HG02981 (cell line): ENCODE measurements around the gene ABHD4.
"Not testable (repeated sequence)": the region's sequence is repeated elsewhere in the genome, so short reads cannot be mapped to it uniquely, and the experiment has no call there.

Experiments used
- ATAC-seq: cut with Tn5 transposase; IDR thresholded peaks from one replicate; pipeline ENCODE4 v1.9.1; 2021; ENCODE audit warnings: mild to moderate bottlenecking, moderate library complexity; ENCODE audit not compliant: unreplicated experiment

ABHD4 gene

GRCh38 chr14:22622255-22622654 is 24.2 kb downstream of the ABHD4 start:
- ATAC-seq: no peak

GRCh38 chr14:22623047-22623446 is 24.9 kb downstream of the ABHD4 start:
- no peak for ATAC-seq

- ATAC-seq: no peak
These were observed 28.5 kb downstream of the ABHD4 start for GRCh38 chr14:22626590-22626989.

DNA sequence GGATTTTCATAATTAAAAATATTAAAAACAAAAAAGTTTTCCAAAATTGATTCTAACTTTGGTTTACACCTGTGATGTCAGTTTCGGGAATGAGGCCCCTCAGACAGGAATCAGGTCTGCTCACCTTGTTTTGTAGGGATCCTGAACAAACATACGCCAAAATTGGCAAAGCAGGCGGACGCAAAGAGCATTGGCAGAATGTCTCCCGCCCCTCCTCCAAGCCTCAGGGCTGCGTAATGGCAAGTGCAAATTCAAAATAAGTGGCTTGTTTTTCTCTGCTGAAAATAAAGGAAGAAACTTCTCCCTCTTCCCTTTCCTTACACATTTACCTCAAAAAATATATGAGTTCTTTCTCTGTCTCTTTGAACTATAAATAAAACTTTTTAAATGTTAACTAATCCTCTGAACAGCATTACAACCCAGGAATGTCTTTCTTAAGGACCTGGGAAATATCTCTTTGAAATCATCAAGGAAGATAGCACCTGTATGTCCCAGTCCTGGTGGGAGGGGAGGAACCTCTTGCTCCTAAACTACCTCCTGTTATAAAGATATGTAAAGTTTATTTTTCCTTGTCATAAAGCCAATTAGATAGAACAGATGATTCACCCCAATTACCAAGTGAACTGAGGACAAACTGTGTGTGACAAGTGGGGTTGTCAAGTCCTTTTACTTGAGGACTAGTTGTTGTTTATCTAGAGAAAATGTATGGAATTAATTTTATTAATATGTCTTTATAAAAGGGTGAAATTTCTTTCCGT is 29.6 kb downstream of the ABHD4 start:
- no peak for ATAC-seq

GRCh38 chr14:22629361-22629760 is 31.3 kb downstream of the ABHD4 start:
- no peak for ATAC-seq

- ATAC-seq: no peak
These were observed 32.0 kb downstream of the ABHD4 start for GRCh38 chr14:22630066-22630465.

DNA sequence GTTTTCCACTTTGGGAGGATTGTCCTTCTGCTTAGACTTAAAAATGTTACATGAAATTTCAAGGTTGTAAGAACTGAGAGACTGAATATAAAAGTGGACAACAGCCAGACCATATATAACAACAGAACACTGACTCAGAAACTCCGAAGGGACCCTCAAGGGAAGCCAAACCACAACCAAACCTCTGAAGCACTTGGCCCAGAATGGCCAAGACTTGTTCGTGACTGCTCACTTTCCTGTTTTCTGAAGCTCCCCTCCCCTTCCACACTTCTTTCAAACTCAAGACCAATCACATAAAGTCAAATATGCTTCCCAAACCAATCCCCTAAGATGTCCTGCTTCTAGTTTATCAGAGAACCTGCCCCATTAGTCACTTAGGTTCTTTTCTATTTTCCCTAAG is 32.4 kb downstream of the ABHD4 start:
- ATAC-seq: no peak

DNA sequence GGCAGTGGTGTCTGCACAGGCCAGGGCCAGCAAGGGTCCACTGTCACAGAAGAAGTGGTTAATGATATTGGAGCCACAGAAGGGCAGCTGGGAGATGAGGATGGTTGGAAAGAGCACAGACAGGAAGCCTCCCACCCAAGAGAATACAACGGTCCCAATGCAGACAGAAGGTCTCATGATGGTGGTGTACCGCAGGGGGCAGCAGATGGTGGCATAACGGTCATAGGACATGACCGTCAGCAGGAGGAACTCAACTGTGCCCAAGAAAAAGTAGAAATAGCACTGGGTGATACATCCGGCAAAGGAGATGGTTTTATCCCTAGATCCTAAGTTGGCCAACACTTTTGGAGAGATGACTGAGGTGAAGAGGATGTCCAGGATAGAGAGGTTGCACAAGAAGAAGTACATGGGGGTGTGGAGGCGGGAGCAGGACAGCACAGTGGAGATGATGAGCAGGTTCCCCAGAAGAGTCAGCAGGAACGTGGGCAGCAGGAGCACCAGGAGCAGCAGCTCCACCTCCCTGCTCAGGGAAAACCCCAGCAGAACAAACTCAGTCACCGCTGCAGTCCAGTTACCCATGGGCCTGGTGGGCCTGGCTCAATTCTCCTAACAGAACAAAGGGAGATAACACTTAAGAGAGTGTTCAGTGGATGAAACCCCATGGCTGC is 36.3 kb downstream of the ABHD4 start:
- ATAC-seq: no peak

DNA sequence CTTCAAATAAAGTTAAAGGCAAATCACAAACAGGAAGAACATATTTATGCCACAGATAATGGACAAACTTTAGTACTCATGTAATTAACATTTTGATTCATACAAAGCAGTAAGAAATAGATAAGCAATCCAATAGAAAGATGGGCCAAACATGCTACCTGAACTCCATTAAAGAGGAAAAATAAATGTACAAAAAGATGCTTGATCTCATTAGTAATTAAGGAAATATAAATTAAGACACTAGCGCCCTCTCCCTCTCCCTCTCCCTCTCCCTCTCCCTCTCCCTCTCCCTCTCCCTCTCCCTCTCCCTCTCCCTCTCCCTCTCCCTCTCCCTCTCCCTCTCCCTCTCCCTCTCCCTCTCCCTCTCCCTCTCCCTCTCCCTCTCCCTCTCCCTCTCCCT is 37.9 kb downstream of the ABHD4 start:
- ATAC-seq: not testable (repeated sequence)

- no peak for ATAC-seq
These were observed 42.1 kb downstream of the ABHD4 start for GRCh38 chr14:22640192-22640591.

DNA sequence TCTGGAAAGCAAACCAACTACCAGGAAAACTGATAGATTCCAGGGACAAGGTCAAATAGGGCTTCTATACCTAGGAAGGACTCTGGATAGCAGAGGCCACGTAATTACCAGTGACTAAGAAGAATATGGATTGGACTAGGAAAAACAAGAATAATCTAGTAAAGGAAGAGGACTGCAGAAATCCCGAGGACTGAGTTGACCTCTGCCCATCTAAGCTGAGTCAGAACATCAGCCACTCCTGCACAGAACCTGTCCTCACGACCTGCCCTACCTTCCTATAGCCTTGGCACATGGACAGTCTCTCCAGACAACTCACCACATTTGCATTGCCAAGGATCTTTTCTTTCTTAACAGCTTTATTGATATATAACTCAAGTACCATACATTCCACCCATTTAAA is 43.7 kb downstream of the ABHD4 start:
- ATAC-seq: no peak

DNA sequence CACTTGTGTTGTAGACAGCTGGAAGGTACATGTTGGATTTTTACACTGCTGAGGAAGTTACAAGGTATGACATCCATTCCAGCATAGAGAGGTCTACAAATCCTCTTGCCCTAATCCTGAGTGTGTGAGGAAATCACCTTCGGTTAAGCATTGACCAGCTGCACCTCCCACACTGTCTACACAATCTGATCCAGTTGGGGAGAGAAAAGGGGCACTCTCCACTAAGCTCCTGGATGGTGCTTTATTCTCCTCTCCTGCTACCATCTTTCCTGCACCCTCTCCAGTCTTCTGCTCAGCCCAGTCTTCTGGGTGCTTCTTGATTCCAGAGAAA is 46.2 kb downstream of the ABHD4 start, which contains the start of gene OR6J1:
Gene OR6J1 (minus strand): TSS at position 48 of the 331 bp plus-strand sequence. CDS start 9,541 bp downstream, outside the sequence.
- no peak for ATAC-seq

DNA sequence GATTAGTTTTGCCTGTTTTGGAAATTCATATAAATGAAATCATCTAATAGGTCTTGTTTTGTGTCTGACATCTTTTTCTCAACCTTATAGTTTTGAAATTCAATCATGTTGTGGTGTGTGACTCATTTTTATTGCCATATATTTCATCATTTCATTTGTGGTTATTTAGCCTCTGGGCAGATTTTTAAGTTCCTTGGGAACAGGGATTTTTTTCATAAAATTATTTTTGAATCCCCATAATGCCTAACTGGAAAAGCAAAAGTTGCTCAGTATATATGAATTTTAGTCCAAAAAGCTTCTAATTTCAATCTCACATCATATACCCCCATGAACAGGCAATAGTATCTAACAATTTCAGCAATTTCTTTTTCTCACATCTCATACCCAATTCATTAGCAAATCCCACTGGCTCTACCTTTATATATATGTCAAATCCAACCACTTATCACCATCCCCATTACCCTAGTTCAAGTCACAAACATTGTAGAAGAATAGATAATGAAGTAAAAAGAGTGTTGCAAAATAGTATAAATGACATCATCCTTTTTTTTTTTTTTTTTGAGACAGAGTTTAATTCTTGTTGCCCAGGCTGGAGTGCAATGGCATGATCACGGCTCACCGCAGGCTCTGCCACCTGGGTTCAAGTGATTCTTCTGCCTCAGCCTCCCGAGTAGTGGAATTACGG is 48.6 kb downstream of the ABHD4 start:
- no peak for ATAC-seq

DNA sequence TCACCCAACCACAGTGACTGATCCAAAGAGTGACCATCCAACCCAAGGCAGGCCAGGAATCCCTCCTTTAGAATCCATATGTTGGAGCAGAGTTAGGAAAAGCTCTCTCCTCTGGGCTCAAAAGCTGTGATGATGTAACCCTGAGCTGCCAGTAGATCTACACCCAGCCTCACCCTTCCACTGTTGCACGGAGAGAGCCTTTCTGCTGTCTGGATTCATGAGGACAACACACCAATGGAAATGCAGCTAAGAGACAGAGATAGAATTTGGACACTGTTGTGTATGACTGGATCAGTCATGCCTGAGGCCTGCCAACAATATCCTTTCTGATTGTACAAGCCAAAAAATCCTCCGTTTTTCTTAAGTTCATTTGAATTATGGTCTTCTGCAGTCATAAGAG is 50.4 kb downstream of the ABHD4 start:
- ATAC-seq: no peak

GRCh38 chr14:22650046-22650739 is 52.1 kb downstream of the ABHD4 start:
- no peak for ATAC-seq

DNA sequence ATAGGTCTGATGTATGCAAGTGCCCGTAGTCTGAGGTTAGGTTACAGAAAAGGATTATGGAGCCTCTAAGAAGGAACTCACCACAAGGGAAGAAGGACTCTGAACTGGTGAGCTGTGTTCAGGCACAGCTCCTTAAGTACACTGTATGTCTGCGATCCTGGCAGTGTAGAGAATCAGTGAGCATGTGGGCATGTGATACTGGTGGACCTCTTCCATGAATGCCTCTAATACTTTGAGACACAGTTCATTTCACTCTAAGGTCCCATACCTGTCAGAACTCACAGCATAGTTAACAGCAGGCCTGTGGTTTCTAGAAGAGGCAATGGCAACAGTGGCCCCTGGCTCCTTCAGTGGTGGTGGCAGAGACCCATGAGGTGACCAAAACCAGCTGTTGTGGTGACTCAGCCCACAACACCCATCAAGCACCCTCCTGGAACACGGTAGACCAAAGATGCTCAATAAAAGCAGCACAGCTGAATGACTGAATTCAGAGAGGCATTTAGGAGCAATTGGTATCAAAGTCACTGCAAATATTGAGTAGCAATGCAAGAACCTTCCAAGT is 52.9 kb downstream of the ABHD4 start:
- ATAC-seq: no peak

GRCh38 chr14:22651586-22651985 is 53.5 kb downstream of the ABHD4 start:
- no peak for ATAC-seq

DNA sequence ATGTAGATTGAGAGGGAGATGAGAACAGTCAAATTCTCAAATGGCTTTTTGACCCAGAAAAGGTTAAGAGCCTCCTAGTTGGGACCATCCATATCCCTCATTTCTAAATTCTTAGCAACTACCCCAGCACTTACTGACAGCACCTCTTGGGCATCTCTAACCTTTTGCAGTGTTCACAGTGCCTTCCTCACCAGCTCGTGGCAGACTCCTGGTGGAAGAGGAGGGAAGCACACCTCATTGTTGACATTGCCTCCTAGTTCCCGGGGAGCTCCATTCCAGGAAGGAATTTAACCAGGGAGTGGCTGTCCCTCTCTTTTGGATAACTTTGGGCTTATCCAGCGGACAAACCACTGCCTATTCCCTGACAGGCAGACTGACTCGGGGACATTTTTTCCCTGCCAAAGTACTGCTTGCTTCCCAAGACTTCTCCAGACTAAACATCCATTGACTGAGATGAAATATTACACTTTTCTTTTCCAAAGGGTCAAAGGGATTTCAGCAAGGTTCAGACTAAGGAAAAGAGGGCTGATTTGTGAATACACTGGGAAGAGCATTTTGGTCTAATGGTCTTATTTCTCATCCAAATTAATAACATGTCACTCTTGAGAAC is 55.0 kb downstream of the ABHD4 start:
- ATAC-seq: no peak

DNA sequence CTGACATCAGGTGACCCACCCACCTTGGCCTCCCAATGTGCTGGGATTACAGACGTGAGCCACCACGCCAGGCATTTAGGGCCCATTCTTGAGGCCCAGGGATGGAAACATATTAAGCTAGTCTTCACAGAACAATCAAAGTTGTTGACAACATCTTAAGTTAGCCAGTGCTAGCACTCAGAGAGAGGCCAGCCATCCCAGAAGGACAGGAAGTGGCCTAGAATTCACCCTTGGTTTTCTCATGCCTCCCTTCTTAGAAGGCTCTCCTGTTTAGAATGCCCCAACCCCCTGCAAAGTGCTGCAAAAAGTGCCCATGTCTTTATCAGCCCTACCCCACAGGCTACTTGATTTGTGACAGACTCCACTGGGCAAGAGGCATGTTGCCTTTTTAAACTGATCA is 58.1 kb downstream of the ABHD4 start:
- ATAC-seq: no peak

GRCh38 chr14:22656945-22657731 is 59.0 kb downstream of the ABHD4 start:
- no peak for ATAC-seq
